RWPE1 (cell line): ENCODE measurements around the gene FASTKD3.

Source experiments
- CTCF ChIA-PET: fragments of 350-600 bp; sonication (Branson Sonifier 250); formaldehyde crosslinking; extraction: SDS; loops from one replicate; lab custom pipeline; 2021; lab: Yijun Ruan, JAX
- POLR2A ChIA-PET: fragments of 400-600 bp; formaldehyde crosslinking; extraction: SDS; loops from one replicate; lab custom pipeline; 2020; ENCODE audit warnings: antibody characterized with exemption; ENCODE audit not compliant: low non-redundant PET; lab: Yijun Ruan, JAX
- DNase-seq: peaks from one replicate; pipeline ENCODE4 v3.0.0; 2012; ENCODE audit warnings: low spot score
- H3K27ac ChIP-seq: fragments of 450-650 bp; 2 replicates; pipeline ENCODE4 v1.5.1; 2017
- CTCF ChIP-seq: fragments of 450-650 bp; conservative IDR thresholded peaks from 2 replicates; pipeline ENCODE4 v1.5.1; 2017; ENCODE audit warnings: low read depth, mild to moderate bottlenecking

FASTKD3 gene

GRCh38 chr5:7811715-7812114 lies 57.1 kb downstream of the FASTKD3 start:
- TF ChIP-seq CTCF, result no peak
- H3K27ac ChIP-seq, result no peak overlapping the region
- DNase-seq, result no peak
- ChIA-PET CTCF (interaction anchor here (1.0 kb wide), 1 partner anchor 66 kb away, joined by 3 read pairs; no protein-coding TSS in a partner anchor), POLR2A (no interaction called here)
